ENCODE measurements around the gene ENOX1. TPM values are rescaled to one million over a fixed set of nuclear protein-coding genes. Genes with fewer than 3 reads are reported as not detected.

ENOX1 gene
- total and polyA plus RNA-seq, 2 of the 8 experiments (the other 6 are each of a cell fraction or from before 2014, with no cell fraction given), result 0.23 to 0.37 TPM

DNA sequence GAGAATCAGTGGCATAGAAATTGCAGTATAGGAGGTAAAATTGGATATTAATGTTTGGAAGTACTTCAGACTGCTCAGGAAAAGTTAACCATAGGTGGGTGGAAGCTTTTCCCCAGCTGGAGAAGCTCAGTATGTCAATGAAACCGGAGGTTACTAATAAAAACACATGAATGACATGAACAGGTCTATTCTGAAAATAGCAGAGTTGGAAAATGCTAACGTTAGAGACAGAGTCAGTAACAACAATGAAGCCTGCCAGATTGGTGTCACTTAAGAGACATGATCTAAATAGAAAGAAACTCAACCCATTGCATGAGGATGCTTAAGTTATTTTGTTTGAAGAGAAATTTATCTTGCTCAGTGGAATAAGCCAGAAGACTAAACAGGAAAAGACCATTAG lies 398.9 kb downstream of the ENOX1 start:
- Histone ChIP-seq H4K91ac (replicated peaks; ENCODE audit: insufficient read length, low read length) (no peak overlapping the region), H3K4me1 (replicated peaks in 1 of 4; ENCODE audit: control insufficient read depth in 3 of 4, insufficient read depth in 4 of 4, low read length in 3 of 4) (peaks cover 0 to 10% (median 6%) of the 10 kb centered on the region in 4 experiments; a peak in 3 of 7 replicates), H3K14ac (ENCODE audit: insufficient read length) (no peak overlapping the region), H3K9me3 (ENCODE audit: insufficient read depth in 2 of 2, low read depth in 1 of 2, low read length in 1 of 2) (no peaks in the 10 kb centered on the region), H3K27ac (ENCODE audit: low read depth, low read length) (no peak overlapping the region), H3K27me3 (replicated peaks in 1 of 4; ENCODE audit: control insufficient read depth in 3 of 4, extremely low read depth in 1 of 4, insufficient read depth in 3 of 4, low read length in 3 of 4) (no peaks in the 10 kb centered on the region), H3K4me2 (ENCODE audit: insufficient read depth in 1 of 2, low read depth in 2 of 2, low read length in 2 of 2) (no peak overlapping the region), H2AK5ac (ENCODE audit: low read depth, low read length) (no peak overlapping the region), H3K79me1 (ENCODE audit: low read depth, low read length) (no peaks in the 10 kb centered on the region), H3K4me3 (ENCODE audit: extremely low read depth in 1 of 4, insufficient read depth in 2 of 4, low read depth in 3 of 4, low read length in 4 of 4) (no peak overlapping the region), H3K56ac (replicated peaks; ENCODE audit: insufficient read length, low read depth, low read length) (no peak overlapping the region), H3K23ac (ENCODE audit: insufficient read length) (no peak overlapping the region), H2BK12ac (ENCODE audit: low read depth, low read length) (no peak overlapping the region), H2BK20ac (ENCODE audit: low read length) (no peak overlapping the region), H3K79me2 (ENCODE audit: control insufficient read depth in 1 of 2, insufficient read depth in 2 of 2, low read length in 2 of 2) (no peaks in the 10 kb centered on the region), H2BK15ac (ENCODE audit: low read length) (no peak overlapping the region), H3K9ac (replicated peaks in 1 of 4; ENCODE audit: extremely low read depth in 1 of 4, low read depth in 3 of 4, low read length in 3 of 4) (no peak overlapping the region), H2BK5ac (ENCODE audit: low read depth, low read length) (no peak overlapping the region), H4K5ac (ENCODE audit: insufficient read length, low read depth, low read length) (no peak overlapping the region), H2BK120ac (replicated peaks; ENCODE audit: low read depth, low read length) (no peak overlapping the region), H3K18ac (ENCODE audit: extremely low read depth, low read length) (no peak overlapping the region), H4K20me1 (replicated peaks in 1 of 2; ENCODE audit: control insufficient read depth in 1 of 2, insufficient read depth in 2 of 2, low read length in 2 of 2) (no peaks in the 10 kb centered on the region), H3K4ac (replicated peaks; ENCODE audit: insufficient read length, low read depth, low read length) (no peak overlapping the region), H4K8ac (ENCODE audit: extremely low read depth, insufficient read depth, low read length) (no peak overlapping the region), H2AFZ (ENCODE audit: low read length) (no peak overlapping the region), H3K36me3 (ENCODE audit: control insufficient read depth in 2 of 4, insufficient read depth in 4 of 4, low read length in 3 of 4) (no peaks in the 10 kb centered on the region), H3K23me2 (ENCODE audit: low read depth, low read length) (no peaks in the 10 kb centered on the region)
- DNase-seq (ENCODE audit: low read depth in 1 of 2, low spot score in 2 of 2) (no peak), FAIRE-seq (no peak)
- CTCF ChIA-PET (ENCODE audit: partially characterized antibody), result no interaction called here
- POLR2A ChIA-PET (ENCODE audit: partially characterized antibody), result no interaction called here
- WGBS, 2 experiments (ENCODE audit: extremely low coverage in 1 of 2, insufficient coverage in 1 of 2, insufficient read length in 1 of 2, insufficient replicate concordance in 2 of 2, low coverage in 1 of 2, low lambda C conversion rate in 2 of 2, missing lambda C conversion rate in 1 of 2), result 93% methylated on average over 2 of the region's 2 CpGs; no CpG with 5 or more reads in 1 of the 2 experiments
- TF ChIP-seq SP4 (IDR thresholded peaks at IDR 0.05; ENCODE audit: low read length) (no peak), ASH2L (IDR thresholded peaks at IDR 0.05; ENCODE audit: low read length) (no peak), BRCA1 (IDR thresholded peaks at IDR 0.05; ENCODE audit: low read depth, low read length) (no peak), HDAC2 (IDR thresholded peaks at IDR 0.05; ENCODE audit: borderline replicate concordance in 1 of 2, low read depth in 2 of 2, low read length in 2 of 2) (no peak), SP2 (IDR thresholded peaks at IDR 0.05; ENCODE audit: low read length) (no peak), JUND (IDR thresholded peaks at IDR 0.05; ENCODE audit: low read length) (no peak), YY1 (IDR thresholded peaks at IDR 0.05; ENCODE audit: low read depth, low read length) (no peak), CHD1 (IDR thresholded peaks at IDR 0.05; ENCODE audit: low read depth, low read length) (no peak), RAD21 (IDR thresholded peaks at IDR 0.05 in 1 of 2, conservative IDR thresholded peaks at IDR 0.05 in 1 of 2; ENCODE audit: low read depth in 2 of 2, low read length in 2 of 2) (no peak), SIRT6 (IDR thresholded peaks at IDR 0.05; ENCODE audit: low read length) (no peak)
- TF ChIP-seq, protein P1, sequence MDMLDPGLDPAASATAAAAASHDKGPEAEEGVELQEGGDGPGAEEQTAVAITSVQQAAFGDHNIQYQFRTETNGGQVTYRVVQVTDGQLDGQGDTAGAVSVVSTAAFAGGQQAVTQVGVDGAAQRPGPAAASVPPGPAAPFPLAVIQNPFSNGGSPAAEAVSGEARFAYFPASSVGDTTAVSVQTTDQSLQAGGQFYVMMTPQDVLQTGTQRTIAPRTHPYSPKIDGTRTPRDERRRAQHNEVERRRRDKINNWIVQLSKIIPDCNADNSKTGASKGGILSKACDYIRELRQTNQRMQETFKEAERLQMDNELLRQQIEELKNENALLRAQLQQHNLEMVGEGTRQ (IDR thresholded peaks at IDR 0.05; ENCODE audit: low read length), result no peak
- TF ChIP-seq, protein P2, sequence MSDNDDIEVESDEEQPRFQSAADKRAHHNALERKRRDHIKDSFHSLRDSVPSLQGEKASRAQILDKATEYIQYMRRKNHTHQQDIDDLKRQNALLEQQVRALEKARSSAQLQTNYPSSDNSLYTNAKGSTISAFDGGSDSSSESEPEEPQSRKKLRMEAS (IDR thresholded peaks at IDR 0.05), result no peak
- TF ChIP-seq, protein P3, sequence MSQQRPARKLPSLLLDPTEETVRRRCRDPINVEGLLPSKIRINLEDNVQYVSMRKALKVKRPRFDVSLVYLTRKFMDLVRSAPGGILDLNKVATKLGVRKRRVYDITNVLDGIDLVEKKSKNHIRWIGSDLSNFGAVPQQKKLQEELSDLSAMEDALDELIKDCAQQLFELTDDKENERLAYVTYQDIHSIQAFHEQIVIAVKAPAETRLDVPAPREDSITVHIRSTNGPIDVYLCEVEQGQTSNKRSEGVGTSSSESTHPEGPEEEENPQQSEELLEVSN (IDR thresholded peaks at IDR 0.05), result no peak

Data from H1 (cell line).